ENCODE results near the gene DENND1A.

DNA sequence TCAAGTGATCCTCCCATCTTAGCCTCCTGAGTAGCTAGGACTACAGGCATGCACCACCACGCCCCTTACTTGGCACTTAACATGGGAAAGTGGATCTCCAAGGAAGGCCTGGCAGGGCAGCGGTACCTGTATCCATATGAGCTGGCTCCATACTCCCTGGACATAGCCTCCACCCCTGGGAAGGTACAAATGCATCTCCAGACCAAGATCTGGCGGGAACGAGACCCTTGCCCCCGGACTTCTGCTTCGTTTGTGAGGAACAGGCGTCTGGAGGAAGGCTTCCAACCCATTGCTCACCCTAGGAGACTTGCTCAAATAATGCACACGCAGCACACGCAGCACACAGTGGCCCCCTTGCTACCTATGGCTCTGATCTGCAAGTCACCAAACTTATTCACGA lies 518.7 kb downstream of the DENND1A start:
- TF ChIP-seq, protein P1, sequence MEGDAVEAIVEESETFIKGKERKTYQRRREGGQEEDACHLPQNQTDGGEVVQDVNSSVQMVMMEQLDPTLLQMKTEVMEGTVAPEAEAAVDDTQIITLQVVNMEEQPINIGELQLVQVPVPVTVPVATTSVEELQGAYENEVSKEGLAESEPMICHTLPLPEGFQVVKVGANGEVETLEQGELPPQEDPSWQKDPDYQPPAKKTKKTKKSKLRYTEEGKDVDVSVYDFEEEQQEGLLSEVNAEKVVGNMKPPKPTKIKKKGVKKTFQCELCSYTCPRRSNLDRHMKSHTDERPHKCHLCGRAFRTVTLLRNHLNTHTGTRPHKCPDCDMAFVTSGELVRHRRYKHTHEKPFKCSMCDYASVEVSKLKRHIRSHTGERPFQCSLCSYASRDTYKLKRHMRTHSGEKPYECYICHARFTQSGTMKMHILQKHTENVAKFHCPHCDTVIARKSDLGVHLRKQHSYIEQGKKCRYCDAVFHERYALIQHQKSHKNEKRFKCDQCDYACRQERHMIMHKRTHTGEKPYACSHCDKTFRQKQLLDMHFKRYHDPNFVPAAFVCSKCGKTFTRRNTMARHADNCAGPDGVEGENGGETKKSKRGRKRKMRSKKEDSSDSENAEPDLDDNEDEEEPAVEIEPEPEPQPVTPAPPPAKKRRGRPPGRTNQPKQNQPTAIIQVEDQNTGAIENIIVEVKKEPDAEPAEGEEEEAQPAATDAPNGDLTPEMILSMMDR (IDR thresholded peaks at IDR 0.05; ENCODE audit: low read depth, low read length, missing input control), result no peak
- TF ChIP-seq, protein P2, sequence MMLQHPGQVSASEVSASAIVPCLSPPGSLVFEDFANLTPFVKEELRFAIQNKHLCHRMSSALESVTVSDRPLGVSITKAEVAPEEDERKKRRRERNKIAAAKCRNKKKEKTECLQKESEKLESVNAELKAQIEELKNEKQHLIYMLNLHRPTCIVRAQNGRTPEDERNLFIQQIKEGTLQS (IDR thresholded peaks at IDR 0.05), result no peak
- TF ChIP-seq TAF1 (conservative IDR thresholded peaks at IDR 0.05) (no peak), NR2F2 (IDR thresholded peaks at IDR 0.05) (no peak), RXRA (IDR thresholded peaks at IDR 0.05) (no peak), JUND (IDR thresholded peaks at IDR 0.05) (no peak), RAD21 (IDR thresholded peaks at IDR 0.05) (no peak), GABPA (IDR thresholded peaks at IDR 0.05 in 1 of 2, conservative IDR thresholded peaks at IDR 0.05 in 1 of 2) (no peak), HNF4G (IDR thresholded peaks at IDR 0.05) (no peak), SP1 (IDR thresholded peaks at IDR 0.05) (no peak)
- TF ChIP-seq, protein P3, sequence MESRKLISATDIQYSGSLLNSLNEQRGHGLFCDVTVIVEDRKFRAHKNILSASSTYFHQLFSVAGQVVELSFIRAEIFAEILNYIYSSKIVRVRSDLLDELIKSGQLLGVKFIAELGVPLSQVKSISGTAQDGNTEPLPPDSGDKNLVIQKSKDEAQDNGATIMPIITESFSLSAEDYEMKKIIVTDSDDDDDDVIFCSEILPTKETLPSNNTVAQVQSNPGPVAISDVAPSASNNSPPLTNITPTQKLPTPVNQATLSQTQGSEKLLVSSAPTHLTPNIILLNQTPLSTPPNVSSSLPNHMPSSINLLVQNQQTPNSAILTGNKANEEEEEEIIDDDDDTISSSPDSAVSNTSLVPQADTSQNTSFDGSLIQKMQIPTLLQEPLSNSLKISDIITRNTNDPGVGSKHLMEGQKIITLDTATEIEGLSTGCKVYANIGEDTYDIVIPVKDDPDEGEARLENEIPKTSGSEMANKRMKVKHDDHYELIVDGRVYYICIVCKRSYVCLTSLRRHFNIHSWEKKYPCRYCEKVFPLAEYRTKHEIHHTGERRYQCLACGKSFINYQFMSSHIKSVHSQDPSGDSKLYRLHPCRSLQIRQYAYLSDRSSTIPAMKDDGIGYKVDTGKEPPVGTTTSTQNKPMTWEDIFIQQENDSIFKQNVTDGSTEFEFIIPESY (IDR thresholded peaks at IDR 0.05), result no peak
- TF ChIP-seq, protein P4, sequence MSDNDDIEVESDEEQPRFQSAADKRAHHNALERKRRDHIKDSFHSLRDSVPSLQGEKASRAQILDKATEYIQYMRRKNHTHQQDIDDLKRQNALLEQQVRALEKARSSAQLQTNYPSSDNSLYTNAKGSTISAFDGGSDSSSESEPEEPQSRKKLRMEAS (IDR thresholded peaks at IDR 0.05), result no peak
